ENCODE measurements around the gene ZNF324.
A peak's percentile ranks its signal among the peaks of the same experiment; 100 is the strongest.
"Not testable (repeated sequence)": the region's sequence is repeated elsewhere in the genome, so short reads cannot be mapped to it uniquely, and the experiment has no call there.

Gene ZNF324

DNA sequence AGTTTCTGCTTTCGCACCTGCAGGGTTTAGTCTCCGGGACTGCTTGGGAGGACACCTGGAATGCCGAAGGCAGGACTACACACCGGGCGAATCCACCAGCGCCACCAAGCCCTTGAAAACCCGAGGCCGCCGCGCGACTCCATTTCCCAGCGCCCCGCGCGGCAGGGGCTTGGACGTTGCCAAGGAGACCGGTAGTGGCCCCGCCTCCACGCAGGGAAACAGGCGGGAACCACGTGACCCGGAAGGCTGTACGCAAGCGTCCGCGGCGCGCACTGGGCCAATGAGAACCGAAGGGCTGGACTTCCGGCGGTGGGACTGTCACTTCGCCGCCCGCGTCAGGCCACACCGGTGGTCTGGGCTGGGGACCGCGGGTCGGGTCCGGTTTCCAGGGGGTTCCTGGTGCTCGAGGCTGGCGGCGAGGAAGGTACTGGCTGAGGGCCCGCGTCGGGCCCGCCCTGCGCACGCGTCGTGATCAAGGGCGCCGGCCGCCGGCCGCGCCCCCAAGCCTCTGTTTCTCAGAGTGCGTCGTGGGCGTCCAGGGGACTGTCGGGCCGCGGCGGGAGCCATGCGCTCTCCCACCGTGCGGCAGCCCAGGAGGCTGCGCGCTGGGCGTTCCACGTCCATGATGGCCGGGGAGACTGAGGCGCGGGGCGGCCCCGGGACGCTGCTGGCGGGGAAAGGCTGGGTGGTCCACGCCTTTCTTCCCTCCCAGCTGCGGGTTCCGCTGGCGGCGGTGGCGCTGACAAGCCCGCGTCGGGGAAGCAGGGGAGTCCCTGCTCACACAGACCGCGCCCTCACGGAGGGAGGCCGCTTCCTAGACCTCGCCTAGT lies at the start of gene ZNF324:
Gene ZNF324 (plus strand): TSS at position 321 of the 830 bp plus-strand sequence. CDS start 2,106 bp downstream, outside the sequence.
- peak; percentile 99 for DNase-seq (ENCODE audit: insufficient read length, low spot score)
- no peak for FAIRE-seq
- peak; percentile 87 for TF ChIP-seq POLR2A (IDR thresholded peaks at IDR 0.05; ENCODE audit: low read depth, low read length)

GRCh38 chr19:58428617-58429016 lies 38.3 kb upstream of the ZNF324 start:
- DNase-seq (ENCODE audit: insufficient read length, low spot score) (no peak), FAIRE-seq (no peak)

GRCh38 chr19:58429745-58430144 lies 37.1 kb upstream of the ZNF324 start:
- TF ChIP-seq POLR2A (IDR thresholded peaks at IDR 0.05; ENCODE audit: low read depth, low read length): no peak
- DNase-seq (ENCODE audit: insufficient read length, low spot score) (no peak), FAIRE-seq (no peak)

More at GRCh38 chr19:58428617-58429016, 38.3 kb upstream of the ZNF324 start:
- no peak for TF ChIP-seq POLR2A (IDR thresholded peaks at IDR 0.05; ENCODE audit: low read depth, low read length)

GRCh38 chr19:58434217-58434616 lies 32.7 kb upstream of the ZNF324 start:
- no peak for DNase-seq (ENCODE audit: insufficient read length, low spot score)
- TF ChIP-seq POLR2A (IDR thresholded peaks at IDR 0.05; ENCODE audit: low read depth, low read length): no peak
- no peak for FAIRE-seq

GRCh38 chr19:58439576-58440554 lies 27.0 kb upstream of the ZNF324 start, which contains the start of gene ZNF132:
ZNF132 (minus strand) TSS chr19:58440153; CDS start chr19:58439821, 332 bp downstream.
- DNase-seq (ENCODE audit: insufficient read length, low spot score): no peak
- no peak for TF ChIP-seq POLR2A (IDR thresholded peaks at IDR 0.05; ENCODE audit: low read depth, low read length)
- FAIRE-seq: no peak

- no peak for FAIRE-seq
- DNase-seq (ENCODE audit: insufficient read length, low spot score): no peak
- no peak for TF ChIP-seq POLR2A (IDR thresholded peaks at IDR 0.05; ENCODE audit: low read depth, low read length)
Observed at GRCh38 chr19:58440556-58440955, 26.3 kb upstream of the ZNF324 start.

- not testable (repeated sequence) for FAIRE-seq; DNase-seq (ENCODE audit: insufficient read length, low spot score)
Observed at GRCh38 chr19:58442986-58443385, 23.9 kb upstream of the ZNF324 start.

GRCh38 chr19:58448860-58449259 lies 18.0 kb upstream of the ZNF324 start:
- not testable (repeated sequence) for DNase-seq (ENCODE audit: insufficient read length, low spot score); FAIRE-seq

DNA sequence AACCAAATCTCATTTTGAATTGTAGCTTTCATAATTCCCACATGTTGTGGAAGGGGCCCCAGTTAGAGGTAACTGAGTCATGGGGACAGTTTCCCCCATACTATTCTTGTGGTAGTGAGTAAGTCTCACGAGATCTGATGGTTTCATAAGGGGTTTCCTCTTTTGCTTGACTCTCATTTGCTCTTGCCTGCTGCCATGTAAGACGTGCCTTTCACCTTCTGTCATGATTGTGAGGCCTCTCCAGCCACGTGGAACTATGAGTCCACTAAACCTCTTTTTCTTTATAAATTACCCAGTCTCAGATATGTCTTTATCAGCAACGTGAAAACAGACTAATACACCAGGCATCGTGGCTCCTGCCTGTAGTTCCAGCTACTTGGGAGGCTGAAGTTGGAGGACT lies 16.9 kb upstream of the ZNF324 start:
- DNase-seq (ENCODE audit: insufficient read length, low spot score); FAIRE-seq: not testable (repeated sequence)

GRCh38 chr19:58450856-58451357 lies 16.0 kb upstream of the ZNF324 start:
- DNase-seq (ENCODE audit: insufficient read length, low spot score): peak; percentile 40
- TF ChIP-seq POLR2A (IDR thresholded peaks at IDR 0.05; ENCODE audit: low read depth, low read length): no peak
- FAIRE-seq: no peak

DNA sequence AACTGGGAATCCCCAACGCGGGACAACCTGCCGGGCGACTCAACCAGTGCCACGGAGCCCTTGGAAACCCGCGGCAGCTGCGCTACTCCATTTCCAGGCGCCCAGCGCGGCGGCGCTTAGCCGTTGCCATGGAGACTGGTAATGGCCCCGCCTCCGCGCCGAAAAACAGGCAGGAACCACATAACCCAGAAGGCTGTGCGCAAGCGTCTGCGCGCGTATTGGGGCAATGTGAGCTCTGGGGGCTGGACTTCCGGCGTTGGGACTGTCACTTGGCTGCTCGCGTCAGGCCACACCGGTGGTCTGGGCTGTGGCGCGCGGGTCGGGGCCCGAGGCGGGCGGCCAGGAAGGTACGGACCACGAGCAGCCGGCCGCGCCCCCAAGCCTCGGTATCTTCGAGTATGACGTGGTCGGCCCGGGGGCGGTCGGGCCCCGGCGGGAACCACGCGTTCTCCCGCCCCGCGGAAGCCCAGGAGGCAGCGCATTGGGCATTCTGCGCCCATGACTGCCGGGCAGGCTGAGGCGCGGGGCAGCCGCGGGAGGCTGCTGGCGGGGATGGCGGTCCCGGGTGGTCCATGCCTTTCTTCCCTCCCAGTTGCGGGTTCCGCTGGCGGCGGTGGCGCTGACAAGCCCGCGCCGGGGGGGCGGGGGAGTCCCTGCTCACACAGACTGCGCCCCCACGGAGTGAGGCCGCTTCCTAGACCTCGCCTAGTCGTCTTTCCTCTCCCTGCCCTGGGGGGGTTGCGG lies 15.3 kb upstream of the ZNF324 start, which contains the start of gene ZNF324B:
Gene ZNF324B (plus strand): TSS at position 265 of the 744 bp plus-strand sequence. CDS start 2,080 bp downstream, outside the sequence.
- no peak for FAIRE-seq
- DNase-seq (ENCODE audit: insufficient read length, low spot score): peak; percentile 98
- peak; percentile 83 for TF ChIP-seq POLR2A (IDR thresholded peaks at IDR 0.05; ENCODE audit: low read depth, low read length)

GRCh38 chr19:58453743-58454142 lies 13.1 kb upstream of the ZNF324 start:
- FAIRE-seq: no peak
- no peak for TF ChIP-seq POLR2A (IDR thresholded peaks at IDR 0.05; ENCODE audit: low read depth, low read length)

DNA sequence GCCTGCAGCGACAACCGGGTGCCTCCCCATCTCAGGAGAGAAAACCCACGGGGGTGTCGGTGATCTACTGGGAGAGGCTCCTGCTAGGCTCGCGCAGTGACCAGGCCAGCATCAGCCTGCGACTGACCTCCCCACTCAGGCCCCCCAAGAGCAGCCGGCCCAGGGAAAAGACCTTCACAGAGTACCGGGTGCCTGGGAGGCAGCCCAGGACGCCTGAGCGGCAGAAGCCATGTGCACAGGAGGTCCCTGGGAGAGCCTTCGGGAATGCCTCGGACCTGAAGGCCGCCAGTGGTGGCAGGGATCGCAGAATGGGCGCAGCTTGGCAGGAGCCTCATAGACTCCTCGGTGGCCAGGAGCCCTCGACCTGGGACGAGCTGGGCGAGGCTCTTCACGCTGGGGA lies 11.6 kb upstream of the ZNF324 start:
- no peak for TF ChIP-seq POLR2A (IDR thresholded peaks at IDR 0.05; ENCODE audit: low read depth, low read length)
- no peak for FAIRE-seq
- DNase-seq (ENCODE audit: insufficient read length, low spot score): no peak

More at GRCh38 chr19:58453743-58454142, 13.1 kb upstream of the ZNF324 start:
- DNase-seq (ENCODE audit: insufficient read length, low spot score): no peak
